Keratinocyte (primary cell): ENCODE results near the gene UBFD1.

ENCODE experiments used
- CTCF ChIP-seq, 3 experiments: IDR thresholded peaks in 1 of 3; conservative IDR thresholded peaks in 1 of 3; optimal IDR thresholded peaks in 1 of 3; 2 replicates in 2 of 3; 3 replicates in 1 of 3; pipeline versions ENCODE3 to v1.5.1; 2011; ENCODE audit warnings: low read length in 3 of 3, mild to moderate bottlenecking in 3 of 3, moderate library complexity in 2 of 3, control low read depth in 1 of 3, inconsistent platforms in 1 of 3; ENCODE audit not compliant: insufficient read depth in 2 of 3; ENCODE audit errors: extremely low read depth in 1 of 3
- EZH2 ChIP-seq: IDR thresholded peaks from one replicate; pipeline ENCODE4 v1.6.1; 2012; ENCODE audit warnings: inconsistent platforms, mild to moderate bottlenecking, low read length, moderate library complexity

- no peak for TF ChIP-seq CTCF (optimal IDR thresholded peaks at IDR 0.05 in 1 of 3, IDR thresholded peaks at IDR 0.05 in 1 of 3, conservative IDR thresholded peaks at IDR 0.05 in 1 of 3; ENCODE audit: extremely low read depth in 1 of 3, insufficient read depth in 2 of 3, low read length in 3 of 3)
- TF ChIP-seq EZH2 = no peak
These were observed 47.2 kb upstream of the UBFD1 start, which contains the start of gene GGA2 for GRCh38 chr16:23510164-23510914.
